SK-N-SH (cell line): ENCODE data around the gene PARD3. TPM values are rescaled to one million over a fixed set of nuclear protein-coding genes. Genes with fewer than 3 reads are reported as not detected.

Source experiments
- CTCF ChIA-PET: fragments of 300-600, 350-600 bp; formaldehyde crosslinking; extraction: SDS; loops from one replicate; lab custom pipeline; 2021; lab: Yijun Ruan, JAX
- POLR2A ChIA-PET: fragments of 350-600 bp; sonication (Branson Sonifier 250); formaldehyde crosslinking; extraction: SDS; loops from one replicate; lab custom pipeline; 2020; ENCODE audit warnings: antibody characterized with exemption, inconsistent platforms; lab: Yijun Ruan, JAX
- DNase-seq: peaks from one replicate; pipeline ENCODE4 v3.0.0; 2012
- H2AFZ ChIP-seq: fragments of 200-600 bp; sonication (generic); 2 replicates; pipeline ENCODE4 v1.8.1; 2016; ENCODE audit warnings: antibody characterized with exemption, mild to moderate bottlenecking, low read depth
- H3F3A ChIP-seq: fragments of 200-600 bp; sonication (generic); replicated peaks from 2 replicates; pipeline ENCODE3; 2016; ENCODE audit warnings: antibody characterized with exemption, mild to moderate bottlenecking; ENCODE audit not compliant: insufficient read depth
- H3K27ac ChIP-seq, 2 experiments: fragments of 200-500 bp in 1 of 2; fragments of 200-600 bp in 1 of 2; sonication (Bioruptor generic) in 1 of 2; sonication (generic), shearing (Covaris generic) in 1 of 2; 2 replicates each; pipeline versions ENCODE4 v1.5.1 to v1.6.1; 2014 to 2016; ENCODE audit warnings: low read depth in 2 of 2, inconsistent platforms in 1 of 2, low read length in 1 of 2, mild to moderate bottlenecking in 1 of 2, mixed read lengths in 1 of 2
- H3K27me3 ChIP-seq: fragments of 200-600 bp; sonication (generic), shearing (Covaris generic); 2 replicates; pipeline ENCODE4 v1.6.1; 2016; ENCODE audit warnings: mixed run types; ENCODE audit not compliant: insufficient read depth
- H3K36me3 ChIP-seq, 2 experiments: fragments of 200-500 bp in 1 of 2; fragments of 200-600 bp in 1 of 2; sonication (Bioruptor generic) in 1 of 2; sonication (generic) in 1 of 2; replicated peaks in 1 of 2; 2 replicates each; pipeline versions ENCODE3 to v1.5.1; 2014 to 2016; ENCODE audit warnings: low read length in 1 of 2, mild to moderate bottlenecking in 1 of 2; ENCODE audit not compliant: insufficient read depth in 2 of 2, control insufficient read depth in 1 of 2
- H3K4me1 ChIP-seq, 2 experiments: fragments of 200-500 bp in 1 of 2; fragments of 200-600 bp in 1 of 2; sonication (Bioruptor generic) in 1 of 2; sonication (generic), shearing (Covaris generic) in 1 of 2; 2 replicates each; pipeline versions ENCODE4 v1.5.1 to v1.6.1; 2014 to 2016; ENCODE audit warnings: low read depth in 1 of 2, low read length in 1 of 2, mixed run types in 1 of 2; ENCODE audit not compliant: insufficient read depth in 2 of 2, control insufficient read depth in 1 of 2
- H3K4me2 ChIP-seq: fragments of 200-600 bp; sonication (generic), shearing (Covaris generic); 2 replicates; pipeline ENCODE4 v1.6.1; 2017; ENCODE audit warnings: mixed run types
- H3K4me3 ChIP-seq, 2 experiments: fragments of 200-500 bp in 1 of 2; fragments of 200-600 bp in 1 of 2; sonication (Bioruptor generic) in 1 of 2; sonication (generic), shearing (Covaris generic) in 1 of 2; 2 replicates each; pipeline versions ENCODE4 v1.5.1 to v1.8.1; 2014 to 2016; ENCODE audit warnings: low read depth in 2 of 2, inconsistent platforms in 1 of 2, low read length in 1 of 2, mild to moderate bottlenecking in 1 of 2, mixed read lengths in 1 of 2, moderate library complexity in 1 of 2
- H3K79me2 ChIP-seq: fragments of 200-600 bp; sonication (generic); 2 replicates; pipeline ENCODE4 v1.8.1; 2017; ENCODE audit warnings: mild to moderate bottlenecking; ENCODE audit not compliant: insufficient read depth
- H3K9ac ChIP-seq: fragments of 200-600 bp; sonication (generic); 2 replicates; pipeline ENCODE4 v1.6.1; 2017; ENCODE audit warnings: mixed run types
- H3K9me2 ChIP-seq: fragments of 200-600 bp; sonication (generic); 2 replicates; pipeline ENCODE4 v1.6.1; 2017; ENCODE audit warnings: mixed run types
- H3K9me3 ChIP-seq: fragments of 200-600 bp; sonication (generic); 2 replicates; pipeline ENCODE4 v1.6.1; 2017; ENCODE audit warnings: mixed run types, mild to moderate bottlenecking, moderate library complexity
- H4K20me1 ChIP-seq: fragments of 200-600 bp; sonication (generic); 2 replicates; pipeline ENCODE4 v1.6.1; 2017; ENCODE audit warnings: mild to moderate bottlenecking, mixed run types; ENCODE audit not compliant: insufficient read depth
- CHD2 ChIP-seq: fragments of 150-350 bp; IDR thresholded peaks from 2 replicates; pipeline ENCODE4 v1.6.1; 2018; ENCODE audit warnings: low read length; ENCODE audit not compliant: partially characterized antibody
- FOXJ3 ChIP-seq: sonication (generic); formaldehyde crosslinking; IDR thresholded peaks from 2 replicates; pipeline ENCODE4 v1.5.1; 2020; ENCODE audit warnings: mild to moderate bottlenecking, missing genetic modification reagents
- GABPA ChIP-seq: IDR thresholded peaks from 2 replicates; pipeline ENCODE4 v1.4.0; 2012; ENCODE audit warnings: low read depth, mild to moderate bottlenecking
- GATA2 ChIP-seq: sonication (generic); formaldehyde crosslinking; IDR thresholded peaks from 2 replicates; pipeline ENCODE4 v1.5.0; 2020; ENCODE audit warnings: mild to moderate bottlenecking, missing genetic modification reagents
- MEF2A ChIP-seq: IDR thresholded peaks from 2 replicates; pipeline ENCODE4 v1.4.0; 2012; ENCODE audit warnings: low read depth, borderline replicate concordance
- MXI1 ChIP-seq: IDR thresholded peaks from 2 replicates; pipeline ENCODE4 v1.6.1; 2012; ENCODE audit warnings: mild to moderate bottlenecking, low read depth, low read length, improper control_type of control experiment
- NFIC ChIP-seq: IDR thresholded peaks from 2 replicates; pipeline ENCODE4 v1.4.0; 2012; ENCODE audit warnings: borderline replicate concordance
- NRF1 ChIP-seq: IDR thresholded peaks from 2 replicates; pipeline ENCODE4 v1.6.1; 2012; ENCODE audit warnings: low read depth, mild to moderate bottlenecking, low read length
- POLR2AphosphoS5 ChIP-seq: IDR thresholded peaks from 2 replicates; pipeline ENCODE4 v1.6.1; 2012; ENCODE audit warnings: low read depth, low read length
- RAD21 ChIP-seq: IDR thresholded peaks from 2 replicates; pipeline ENCODE4 v1.6.1; 2012; ENCODE audit warnings: mild to moderate bottlenecking, low read length
- RFX5 ChIP-seq: IDR thresholded peaks from 2 replicates; pipeline ENCODE4 v1.6.1; 2012; ENCODE audit warnings: mild to moderate bottlenecking, improper control_type of control experiment, low read length
- TAF1 ChIP-seq: IDR thresholded peaks from 2 replicates; pipeline ENCODE4 v1.6.1; 2012; ENCODE audit warnings: low read depth, mild to moderate bottlenecking, low read length, moderate library complexity, borderline replicate concordance
- WGBS: methylation state at CpG from one replicate; pipeline ENCODE4 v1.1.6; 2017; ENCODE audit warnings: low lambda C conversion rate; 5-methylcytosine and 5-hydroxymethylcytosine counted together
- polyA plus RNA-seq, 3 experiments: library from polyadenylated mRNA; depleted of rRNA; stranded (reverse); fragments of >200 nt; gene quantifications; 2 replicates each; pipeline ENCODE4 v1.2.3, GENCODE V29; 2012
- TF ChIP-seq, protein P1 (sequence below): IDR thresholded peaks from 2 replicates; pipeline ENCODE4; 2012
- TF ChIP-seq, protein P2 (sequence below): IDR thresholded peaks from 2 replicates; pipeline ENCODE4 v1.4.0; 2012; ENCODE audit warnings: low read depth, borderline replicate concordance
- TF ChIP-seq, protein P3 (sequence below): IDR thresholded peaks from 2 replicates; pipeline ENCODE4 v1.6.1; 2012; ENCODE audit warnings: mild to moderate bottlenecking, low read depth, low read length, moderate library complexity
- TF ChIP-seq, protein P4 (sequence below): IDR thresholded peaks from 2 replicates; pipeline ENCODE4 v1.4.0; 2012; ENCODE audit warnings: low read depth

The PARD3 gene
- polyA plus RNA-seq, 1 of the 3 experiments (the other 2 are of a cell fraction): 29.4 TPM

DNA sequence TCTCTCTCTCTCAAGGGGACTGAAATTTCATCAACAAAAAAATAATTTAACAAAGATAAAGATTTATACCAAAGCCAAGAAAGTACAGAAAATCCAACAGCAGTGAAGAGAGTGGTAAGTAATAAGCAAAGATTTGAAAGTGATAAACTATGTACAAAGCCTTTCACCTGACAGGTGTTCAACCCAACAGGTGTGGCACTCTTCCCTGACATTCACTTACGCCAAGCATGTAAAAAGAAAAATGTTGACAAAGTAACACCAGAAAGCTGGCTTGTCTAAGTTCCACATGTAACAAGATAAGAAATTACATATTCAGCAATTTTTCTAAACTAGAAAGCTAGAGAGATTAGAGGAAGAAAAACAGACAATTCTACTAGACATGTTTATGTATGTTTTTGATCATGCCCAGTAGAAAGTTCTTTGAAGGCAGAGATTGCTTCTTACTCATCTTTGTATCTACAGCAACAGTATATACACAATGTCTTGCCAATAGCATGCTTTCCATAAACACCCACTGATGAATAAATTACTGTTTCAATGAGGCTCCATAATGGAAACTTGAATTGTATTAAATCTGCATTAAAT lies 468.5 kb downstream of the PARD3 start:
- POLR2A ChIA-PET: no interaction called here
- no peaks in the 10 kb centered on the region for H4K20me1 ChIP-seq
- TF ChIP-seq, protein P1, sequence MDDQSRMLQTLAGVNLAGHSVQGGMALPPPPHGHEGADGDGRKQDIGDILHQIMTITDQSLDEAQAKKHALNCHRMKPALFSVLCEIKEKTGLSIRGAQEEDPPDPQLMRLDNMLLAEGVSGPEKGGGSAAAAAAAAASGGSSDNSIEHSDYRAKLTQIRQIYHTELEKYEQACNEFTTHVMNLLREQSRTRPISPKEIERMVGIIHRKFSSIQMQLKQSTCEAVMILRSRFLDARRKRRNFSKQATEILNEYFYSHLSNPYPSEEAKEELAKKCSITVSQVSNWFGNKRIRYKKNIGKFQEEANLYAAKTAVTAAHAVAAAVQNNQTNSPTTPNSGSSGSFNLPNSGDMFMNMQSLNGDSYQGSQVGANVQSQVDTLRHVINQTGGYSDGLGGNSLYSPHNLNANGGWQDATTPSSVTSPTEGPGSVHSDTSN: no peak
- TF ChIP-seq CHD2: no peak
- TF ChIP-seq RAD21: no peak
- TF ChIP-seq, protein P2, sequence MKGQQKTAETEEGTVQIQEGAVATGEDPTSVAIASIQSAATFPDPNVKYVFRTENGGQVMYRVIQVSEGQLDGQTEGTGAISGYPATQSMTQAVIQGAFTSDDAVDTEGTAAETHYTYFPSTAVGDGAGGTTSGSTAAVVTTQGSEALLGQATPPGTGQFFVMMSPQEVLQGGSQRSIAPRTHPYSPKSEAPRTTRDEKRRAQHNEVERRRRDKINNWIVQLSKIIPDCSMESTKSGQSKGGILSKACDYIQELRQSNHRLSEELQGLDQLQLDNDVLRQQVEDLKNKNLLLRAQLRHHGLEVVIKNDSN: no peak
- no peak for TF ChIP-seq GABPA
- TF ChIP-seq, protein P3, sequence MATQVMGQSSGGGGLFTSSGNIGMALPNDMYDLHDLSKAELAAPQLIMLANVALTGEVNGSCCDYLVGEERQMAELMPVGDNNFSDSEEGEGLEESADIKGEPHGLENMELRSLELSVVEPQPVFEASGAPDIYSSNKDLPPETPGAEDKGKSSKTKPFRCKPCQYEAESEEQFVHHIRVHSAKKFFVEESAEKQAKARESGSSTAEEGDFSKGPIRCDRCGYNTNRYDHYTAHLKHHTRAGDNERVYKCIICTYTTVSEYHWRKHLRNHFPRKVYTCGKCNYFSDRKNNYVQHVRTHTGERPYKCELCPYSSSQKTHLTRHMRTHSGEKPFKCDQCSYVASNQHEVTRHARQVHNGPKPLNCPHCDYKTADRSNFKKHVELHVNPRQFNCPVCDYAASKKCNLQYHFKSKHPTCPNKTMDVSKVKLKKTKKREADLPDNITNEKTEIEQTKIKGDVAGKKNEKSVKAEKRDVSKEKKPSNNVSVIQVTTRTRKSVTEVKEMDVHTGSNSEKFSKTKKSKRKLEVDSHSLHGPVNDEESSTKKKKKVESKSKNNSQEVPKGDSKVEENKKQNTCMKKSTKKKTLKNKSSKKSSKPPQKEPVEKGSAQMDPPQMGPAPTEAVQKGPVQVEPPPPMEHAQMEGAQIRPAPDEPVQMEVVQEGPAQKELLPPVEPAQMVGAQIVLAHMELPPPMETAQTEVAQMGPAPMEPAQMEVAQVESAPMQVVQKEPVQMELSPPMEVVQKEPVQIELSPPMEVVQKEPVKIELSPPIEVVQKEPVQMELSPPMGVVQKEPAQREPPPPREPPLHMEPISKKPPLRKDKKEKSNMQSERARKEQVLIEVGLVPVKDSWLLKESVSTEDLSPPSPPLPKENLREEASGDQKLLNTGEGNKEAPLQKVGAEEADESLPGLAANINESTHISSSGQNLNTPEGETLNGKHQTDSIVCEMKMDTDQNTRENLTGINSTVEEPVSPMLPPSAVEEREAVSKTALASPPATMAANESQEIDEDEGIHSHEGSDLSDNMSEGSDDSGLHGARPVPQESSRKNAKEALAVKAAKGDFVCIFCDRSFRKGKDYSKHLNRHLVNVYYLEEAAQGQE: no peak
- no peak for TF ChIP-seq NRF1
- no peak for TF ChIP-seq GATA2 (CRISPR knock-in tag)
- no peak for TF ChIP-seq POLR2AphosphoS5
- TF ChIP-seq MEF2A: no peak
- TF ChIP-seq TAF1: no peak
- TF ChIP-seq, protein P4, sequence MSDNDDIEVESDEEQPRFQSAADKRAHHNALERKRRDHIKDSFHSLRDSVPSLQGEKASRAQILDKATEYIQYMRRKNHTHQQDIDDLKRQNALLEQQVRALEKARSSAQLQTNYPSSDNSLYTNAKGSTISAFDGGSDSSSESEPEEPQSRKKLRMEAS: no peak
- no peak for TF ChIP-seq RFX5
- TF ChIP-seq MXI1: no peak
- no peak for TF ChIP-seq FOXJ3 (CRISPR knock-in tag)
- TF ChIP-seq NFIC: no peak
- TF ChIP-seq, all 33 proteins: peak for 0
- Histone ChIP-seq H3K9me2 (no peaks in the 10 kb centered on the region), H3K4me3 (no peak overlapping the region), H3K9ac (no peak overlapping the region), H3K27me3 (no peaks in the 10 kb centered on the region), H3K79me2 (no peaks in the 10 kb centered on the region), H3F3A (peaks cover 4% of the 10 kb centered on the region), H3K4me1 (peaks cover 2 to 27% of the 10 kb centered on the region in 2 experiments; a peak in 3 of 4 replicates), H3K9me3 (no peaks in the 10 kb centered on the region; the same call in 1 of the 2 replicates), H3K27ac (no peak overlapping the region; a peak in 1 of 4 replicates), H2AFZ (no peak overlapping the region), H3K36me3 (peaks cover 2 to 29% of the 10 kb centered on the region in 2 experiments), H3K4me2 (no peak overlapping the region)
- no peak for DNase-seq
- CTCF ChIA-PET: no interaction called here
- WGBS: 97% methylated on average over 1 of the region's 1 CpG
